ENCODE data around the gene AKAP6.

AKAP6 gene

DNA sequence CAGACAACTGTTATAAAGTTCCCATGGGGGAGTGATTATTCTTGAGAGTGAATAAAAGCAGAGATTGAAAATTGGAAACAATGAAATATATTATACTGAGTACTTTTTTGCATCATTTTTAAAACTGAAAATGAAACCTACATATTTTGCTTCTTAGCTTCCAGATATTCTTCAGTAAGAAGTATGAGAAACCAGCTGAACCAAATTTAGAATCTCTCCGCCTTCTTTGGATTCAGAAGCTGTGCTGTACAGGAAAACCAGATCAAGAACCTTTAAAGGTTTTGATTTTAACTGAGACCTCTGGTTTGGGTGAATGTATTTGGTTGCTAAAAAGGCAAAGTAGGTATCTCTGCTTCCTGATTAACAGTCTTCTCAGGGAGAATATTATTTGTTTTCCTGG is 109.4 kb downstream of the AKAP6 start:
- Histone ChIP-seq H4K20me1 (ENCODE audit: insufficient read depth, low read length) (no peaks in the 10 kb centered on the region), H2AFZ (ENCODE audit: low read length) (no peak overlapping the region), H3F3A (ENCODE audit: insufficient read depth, low read length) (no peaks in the 10 kb centered on the region), H3K27ac (ENCODE audit: low read depth, low read length, poor library complexity, severe bottlenecking) (no peak overlapping the region), H3K9me2 (ENCODE audit: low read depth, low read length) (no peaks in the 10 kb centered on the region), H3K4me2 (ENCODE audit: low read length) (no peak overlapping the region), H3K9ac (ENCODE audit: low read length) (no peak overlapping the region), H3K9me3 (ENCODE audit: low read length) (no peaks in the 10 kb centered on the region), H3K4me3 (ENCODE audit: low read depth, low read length, poor library complexity, severe bottlenecking) (no peak overlapping the region), H3K36me3 (ENCODE audit: insufficient read depth, low read length) (no peaks in the 10 kb centered on the region), H3K4me1 (ENCODE audit: insufficient read depth, low read length, severe bottlenecking) (no peaks in the 10 kb centered on the region), H3K79me2 (ENCODE audit: insufficient read depth, low read length) (no peaks in the 10 kb centered on the region), H3K27me3 (ENCODE audit: insufficient read depth, low read length) (no peaks in the 10 kb centered on the region)
- no peak for TF ChIP-seq EZH2 (IDR thresholded peaks at IDR 0.05; ENCODE audit: borderline replicate concordance, low read length)
- TF ChIP-seq, protein P1, sequence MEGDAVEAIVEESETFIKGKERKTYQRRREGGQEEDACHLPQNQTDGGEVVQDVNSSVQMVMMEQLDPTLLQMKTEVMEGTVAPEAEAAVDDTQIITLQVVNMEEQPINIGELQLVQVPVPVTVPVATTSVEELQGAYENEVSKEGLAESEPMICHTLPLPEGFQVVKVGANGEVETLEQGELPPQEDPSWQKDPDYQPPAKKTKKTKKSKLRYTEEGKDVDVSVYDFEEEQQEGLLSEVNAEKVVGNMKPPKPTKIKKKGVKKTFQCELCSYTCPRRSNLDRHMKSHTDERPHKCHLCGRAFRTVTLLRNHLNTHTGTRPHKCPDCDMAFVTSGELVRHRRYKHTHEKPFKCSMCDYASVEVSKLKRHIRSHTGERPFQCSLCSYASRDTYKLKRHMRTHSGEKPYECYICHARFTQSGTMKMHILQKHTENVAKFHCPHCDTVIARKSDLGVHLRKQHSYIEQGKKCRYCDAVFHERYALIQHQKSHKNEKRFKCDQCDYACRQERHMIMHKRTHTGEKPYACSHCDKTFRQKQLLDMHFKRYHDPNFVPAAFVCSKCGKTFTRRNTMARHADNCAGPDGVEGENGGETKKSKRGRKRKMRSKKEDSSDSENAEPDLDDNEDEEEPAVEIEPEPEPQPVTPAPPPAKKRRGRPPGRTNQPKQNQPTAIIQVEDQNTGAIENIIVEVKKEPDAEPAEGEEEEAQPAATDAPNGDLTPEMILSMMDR (IDR thresholded peaks at IDR 0.05; ENCODE audit: low read length) = no peak

DNA sequence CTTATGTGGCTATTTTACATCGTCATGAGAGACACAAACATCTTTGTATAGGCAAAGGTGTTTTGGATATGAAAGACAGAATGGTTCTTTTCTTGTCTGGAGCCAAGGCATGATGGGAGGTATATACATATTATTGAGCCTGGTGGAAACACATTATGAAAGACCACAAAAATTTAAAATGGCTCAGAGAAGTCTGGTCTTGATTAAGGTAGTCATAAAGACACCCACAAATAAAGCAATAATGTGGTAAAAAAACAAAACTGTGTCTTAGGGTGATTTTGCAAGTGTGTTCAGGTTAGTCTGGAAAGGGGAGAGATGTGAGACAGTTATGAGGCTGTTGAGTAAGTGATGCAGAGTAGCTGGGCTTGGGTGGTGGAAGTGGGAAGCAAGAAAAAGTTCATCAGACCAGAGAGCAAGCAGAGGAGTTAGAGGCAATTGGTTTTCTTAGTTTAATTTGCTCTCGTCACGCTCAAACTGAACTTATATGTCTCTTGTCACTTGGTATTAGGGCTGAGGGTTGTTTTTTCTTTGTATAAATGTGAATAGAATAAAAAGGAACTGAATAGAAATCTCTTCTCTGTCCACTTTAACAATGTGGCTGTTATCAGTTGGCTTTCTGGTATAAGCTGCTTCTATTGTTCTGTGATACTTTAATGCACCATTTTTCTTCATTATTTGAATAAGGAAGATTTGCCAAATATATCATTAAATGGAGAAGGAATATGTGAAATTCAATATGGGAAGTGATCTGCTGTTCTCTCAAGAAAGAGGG is 115.0 kb downstream of the AKAP6 start:
- no peaks in the 10 kb centered on the region for H3K9me3 ChIP-seq (ENCODE audit: low read length)
- no peak overlapping the region for H3K4me2 ChIP-seq (ENCODE audit: low read length)
- no peak overlapping the region for H3K4me3 ChIP-seq (ENCODE audit: low read depth, low read length, poor library complexity, severe bottlenecking)
- H2AFZ ChIP-seq (ENCODE audit: low read length) = no peak overlapping the region
- H3K27ac ChIP-seq (ENCODE audit: low read depth, low read length, poor library complexity, severe bottlenecking) = no peak overlapping the region
- no peaks in the 10 kb centered on the region for H3F3A ChIP-seq (ENCODE audit: insufficient read depth, low read length)
- H3K79me2 ChIP-seq (ENCODE audit: insufficient read depth, low read length) = no peaks in the 10 kb centered on the region
- TF ChIP-seq, protein P1 (IDR thresholded peaks at IDR 0.05; ENCODE audit: low read length) = no peak
- TF ChIP-seq EZH2 (IDR thresholded peaks at IDR 0.05; ENCODE audit: borderline replicate concordance, low read length) = no peak
- H3K36me3 ChIP-seq (ENCODE audit: insufficient read depth, low read length) = no peaks in the 10 kb centered on the region
- H3K27me3 ChIP-seq (ENCODE audit: insufficient read depth, low read length) = no peaks in the 10 kb centered on the region
- no peaks in the 10 kb centered on the region for H3K9me2 ChIP-seq (ENCODE audit: low read depth, low read length)
- H3K9ac ChIP-seq (ENCODE audit: low read length) = no peak overlapping the region
- no peaks in the 10 kb centered on the region for H3K4me1 ChIP-seq (ENCODE audit: insufficient read depth, low read length, severe bottlenecking)
- no peaks in the 10 kb centered on the region for H4K20me1 ChIP-seq (ENCODE audit: insufficient read depth, low read length)

DNA sequence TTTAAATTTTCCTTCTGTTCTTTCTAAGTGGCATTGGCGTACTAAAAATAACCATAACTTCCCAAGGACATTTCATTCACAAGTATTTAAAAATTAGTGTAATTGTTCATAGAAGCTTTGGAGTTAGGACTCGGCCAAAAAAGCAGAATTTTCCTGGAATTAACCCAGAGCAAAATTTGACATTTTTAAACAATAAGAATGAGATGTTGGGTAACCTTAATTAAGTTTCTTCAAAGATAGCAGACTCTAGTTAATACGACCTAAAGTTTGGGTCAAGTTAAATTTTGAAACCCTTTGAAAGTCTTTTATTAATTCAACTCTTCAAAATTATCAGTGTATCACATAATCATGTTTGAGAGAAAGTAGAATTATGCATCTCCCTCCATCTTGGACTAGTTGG is 118.3 kb downstream of the AKAP6 start:
- H3K9me2 ChIP-seq (ENCODE audit: low read depth, low read length) = no peaks in the 10 kb centered on the region
- H3K79me2 ChIP-seq (ENCODE audit: insufficient read depth, low read length) = no peaks in the 10 kb centered on the region
- H3F3A ChIP-seq (ENCODE audit: insufficient read depth, low read length) = no peaks in the 10 kb centered on the region
- no peaks in the 10 kb centered on the region for H3K27me3 ChIP-seq (ENCODE audit: insufficient read depth, low read length)
- TF ChIP-seq, protein P1 (IDR thresholded peaks at IDR 0.05; ENCODE audit: low read length) = no peak
- no peak for TF ChIP-seq EZH2 (IDR thresholded peaks at IDR 0.05; ENCODE audit: borderline replicate concordance, low read length)
- no peak overlapping the region for H2AFZ ChIP-seq (ENCODE audit: low read length)
- H3K9ac ChIP-seq (ENCODE audit: low read length) = no peak overlapping the region
- H3K4me1 ChIP-seq (ENCODE audit: insufficient read depth, low read length, severe bottlenecking) = no peaks in the 10 kb centered on the region
- no peak overlapping the region for H3K27ac ChIP-seq (ENCODE audit: low read depth, low read length, poor library complexity, severe bottlenecking)
- H3K9me3 ChIP-seq (ENCODE audit: low read length) = no peaks in the 10 kb centered on the region
- no peak overlapping the region for H3K4me2 ChIP-seq (ENCODE audit: low read length)
- no peaks in the 10 kb centered on the region for H3K36me3 ChIP-seq (ENCODE audit: insufficient read depth, low read length)
- no peaks in the 10 kb centered on the region for H4K20me1 ChIP-seq (ENCODE audit: insufficient read depth, low read length)
- no peak overlapping the region for H3K4me3 ChIP-seq (ENCODE audit: low read depth, low read length, poor library complexity, severe bottlenecking)
